HEK293T (cell line): Measurements from ENCODE around the gene MRPL33.
A peak's percentile ranks its signal among the peaks of the same experiment; 100 is the strongest.

Experiments used
- CTCF ChIA-PET: fragments of 350-600 bp; formaldehyde crosslinking; extraction: SDS; loops from one replicate; lab custom pipeline; 2021; ENCODE audit warnings: antibody characterized with exemption, inconsistent platforms; lab: Yijun Ruan, JAX
- POLR2A ChIA-PET: fragments of 350-600 bp; formaldehyde crosslinking; extraction: SDS; loops from one replicate; lab custom pipeline; 2020; ENCODE audit warnings: antibody characterized with exemption, inconsistent platforms; lab: Yijun Ruan, JAX
- DNase-seq: peaks from one replicate; pipeline ENCODE4 v3.0.0; 2012; ENCODE audit warnings: mixed read lengths; ENCODE audit errors: extremely low spot score
- ARNT ChIP-seq: fragments of 450-650 bp; IDR thresholded peaks from 2 replicates; pipeline ENCODE4 v1.6.1; 2017; ENCODE audit warnings: mild to moderate bottlenecking
- BHLHE40 ChIP-seq: fragments of 450-650 bp; IDR thresholded peaks from 2 replicates; pipeline ENCODE4 v1.6.1; 2016; ENCODE audit warnings: mild to moderate bottlenecking, moderate library complexity, borderline replicate concordance
- CTBP1 ChIP-seq: fragments of 450-650 bp; IDR thresholded peaks from 2 replicates; pipeline ENCODE4 v1.6.1; 2016; ENCODE audit warnings: borderline replicate concordance
- ELF4 ChIP-seq: fragments of 450-650 bp; IDR thresholded peaks from 2 replicates; pipeline ENCODE4 v1.6.1; 2017; ENCODE audit warnings: antibody characterized with exemption
- FOXA1 ChIP-seq: fragments of 450-650 bp; IDR thresholded peaks from 2 replicates; pipeline ENCODE4 v1.6.1; 2016; ENCODE audit warnings: mild to moderate bottlenecking
- FOXK2 ChIP-seq: fragments of 450-650 bp; IDR thresholded peaks from 2 replicates; pipeline ENCODE4 v1.6.1; 2016; ENCODE audit warnings: mild to moderate bottlenecking
- FOXM1 ChIP-seq: fragments of 450-650 bp; IDR thresholded peaks from 2 replicates; pipeline ENCODE4 v1.6.1; 2017; ENCODE audit warnings: mild to moderate bottlenecking, borderline replicate concordance
- HDGF ChIP-seq: fragments of 450-650 bp; IDR thresholded peaks from 2 replicates; pipeline ENCODE4 v1.6.1; 2017; ENCODE audit warnings: antibody characterized with exemption, borderline replicate concordance
- L3MBTL2 ChIP-seq: fragments of 450-650 bp; conservative IDR thresholded peaks from 2 replicates; pipeline ENCODE4 v1.6.1; 2016; ENCODE audit warnings: mild to moderate bottlenecking
- LEF1 ChIP-seq: fragments of 450-650 bp; IDR thresholded peaks from 2 replicates; pipeline ENCODE4 v1.6.1; 2017; ENCODE audit warnings: mild to moderate bottlenecking, borderline replicate concordance
- NFRKB ChIP-seq: fragments of 450-650 bp; IDR thresholded peaks from 2 replicates; pipeline ENCODE4 v1.6.1; 2016; ENCODE audit warnings: mild to moderate bottlenecking, moderate library complexity
- PKNOX1 ChIP-seq: fragments of 450-650 bp; IDR thresholded peaks from 2 replicates; pipeline ENCODE4 v1.6.1; 2016
- SP1 ChIP-seq: fragments of 450-650 bp; IDR thresholded peaks from 2 replicates; pipeline ENCODE4 v1.6.1; 2017
- SUZ12 ChIP-seq: fragments of 450-650 bp; IDR thresholded peaks from 2 replicates; pipeline ENCODE4 v1.6.1; 2016; ENCODE audit warnings: mild to moderate bottlenecking
- TARDBP ChIP-seq: fragments of 450-650 bp; IDR thresholded peaks from 2 replicates; pipeline ENCODE4 v1.6.1; 2016
- ZNF384 ChIP-seq: fragments of 450-650 bp; IDR thresholded peaks from 2 replicates; pipeline ENCODE4 v1.6.1; 2016

The MRPL33 gene

GRCh38 chr2:27795868-27796277 lies 24.4 kb downstream of the MRPL33 start:
- DNase-seq = no peak
- CTCF ChIA-PET = interaction anchor here (1.1 kb wide), 1 partner anchor 82 kb away, joined by 3 read pairs; no protein-coding TSS in a partner anchor
- POLR2A ChIA-PET = no interaction called here
- TF ChIP-seq ELF4 (no peak), BHLHE40 (no peak), ARNT (no peak), FOXK2 (no peak), CTBP1 (no peak), PKNOX1 (no peak), HDGF (no peak), ZNF384 (no peak), L3MBTL2 (no peak), SP1 (no peak), TARDBP (no peak), LEF1 (no peak), NFRKB (no peak), FOXM1 (no peak), FOXA1 (no peak), SUZ12 (no peak)

GRCh38 chr2:27796791-27797765 lies 25.6 kb downstream of the MRPL33 start:
- no peak for TF ChIP-seq HDGF
- TF ChIP-seq LEF1 = no peak
- TF ChIP-seq CTBP1 = no peak
- TF ChIP-seq NFRKB = no peak
- TF ChIP-seq FOXK2 = no peak
- no peak for TF ChIP-seq FOXA1
- no peak for TF ChIP-seq SP1
- TF ChIP-seq ZNF384 = no peak
- POLR2A ChIA-PET = no interaction called here
- no peak for DNase-seq
- CTCF ChIA-PET = no interaction called here

DNA sequence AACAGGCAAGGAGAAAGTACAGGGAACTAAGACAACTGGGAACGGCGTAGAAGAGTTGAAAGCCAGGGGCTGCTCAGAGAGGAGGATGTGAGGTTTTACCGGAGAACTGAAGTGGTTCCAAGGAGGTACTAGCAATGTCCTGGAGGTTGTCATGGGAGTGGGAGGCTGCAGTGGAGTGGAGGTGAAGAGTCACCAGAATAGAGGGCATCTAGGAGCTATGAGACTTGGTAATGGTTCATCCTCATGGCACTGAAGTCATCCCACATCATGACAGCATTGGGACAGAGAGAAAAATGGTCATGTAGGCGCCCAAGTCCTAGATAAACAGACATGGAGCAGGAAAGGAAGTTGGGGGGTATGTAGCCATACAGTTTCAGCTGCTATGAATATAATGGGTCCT lies 26.3 kb downstream of the MRPL33 start:
- POLR2A ChIA-PET = no interaction called here
- no peak for TF ChIP-seq NFRKB
- TF ChIP-seq TARDBP = no peak
- TF ChIP-seq ELF4 = no peak
- TF ChIP-seq L3MBTL2 = no peak
- TF ChIP-seq HDGF = no peak
- no peak for TF ChIP-seq FOXA1
- no peak for TF ChIP-seq ARNT
- no peak for TF ChIP-seq PKNOX1
- TF ChIP-seq LEF1 = no peak
- no peak for TF ChIP-seq SUZ12
- no peak for TF ChIP-seq CTBP1
- TF ChIP-seq FOXM1 = no peak
- no peak for TF ChIP-seq ZNF384
- no peak for TF ChIP-seq SP1
- no peak for TF ChIP-seq BHLHE40
- no peak for TF ChIP-seq FOXK2
- no peak for DNase-seq

GRCh38 chr2:27798486-27798885 lies 27.0 kb downstream of the MRPL33 start:
- POLR2A ChIA-PET = interaction anchor here (1.2 kb wide), 1 partner anchor 92 kb away, joined by 5 read pairs; the partner anchor contains the start of genes BABAM2 and RBKS
- CTCF ChIA-PET = no interaction called here
- TF ChIP-seq SUZ12 (no peak), NFRKB (no peak), HDGF (no peak), FOXA1 (no peak), LEF1 (no peak), L3MBTL2 (no peak), ELF4 (no peak), PKNOX1 (no peak), ZNF384 (no peak), ARNT (no peak), CTBP1 (no peak), FOXM1 (no peak), SP1 (no peak), BHLHE40 (no peak), FOXK2 (no peak), TARDBP (no peak)
- no peak for DNase-seq

More for the DNA sequence above, 26.3 kb downstream of the MRPL33 start:
- CTCF ChIA-PET = no interaction called here

GRCh38 chr2:27798948-27799645 lies 27.6 kb downstream of the MRPL33 start:
- peak; percentile 16 for DNase-seq
- CTCF ChIA-PET = no interaction called here
- POLR2A ChIA-PET = interaction anchor here (0.7 to 1.2 kb wide), 2 partner anchors 91 to 95 kb away, joined by 3 to 5 read pairs; partner anchors contain the start of genes BABAM2 and RBKS
- TF ChIP-seq SP1 (no peak), ELF4 (no peak), CTBP1 (no peak), LEF1 (no peak), FOXK2 (no peak), HDGF (no peak), BHLHE40 (no peak), SUZ12 (no peak), TARDBP (no peak), NFRKB (no peak), ARNT (no peak), ZNF384 (no peak), PKNOX1 (no peak), FOXM1 (no peak), FOXA1 (no peak), L3MBTL2 (no peak)
